Common myeloid progenitor, CD34-positive (primary cell): ENCODE data around the gene LPIN2.
A peak's percentile ranks its signal among the peaks of the same experiment; 100 is the strongest.
"Not testable (repeated sequence)": the region's sequence is repeated elsewhere in the genome, so short reads cannot be mapped to it uniquely, and the experiment has no call there.

Experiments used
- CTCF ChIA-PET: fragments of 350-600 bp; sonication (Branson Sonifier 250); formaldehyde crosslinking; loops from one replicate; lab custom pipeline; 2021; ENCODE audit warnings: antibody characterized with exemption; lab: Charles Lee
- POLR2A ChIA-PET: fragments of 350-600 bp; sonication (Branson Sonifier 250); formaldehyde crosslinking; loops from one replicate; lab custom pipeline; 2021; ENCODE audit warnings: antibody characterized with exemption; lab: Charles Lee
- DNase-seq, 3 donors: peaks; one replicate each; pipeline versions ENCODE4 v3.0.0 to v3.0.0-alpha.2; 2013
- H3K27ac ChIP-seq, 2 experiments: 1 replicate in 1 of 2; 2 replicates in 1 of 2; pipeline ENCODE4 v1.7.0; 2013; ENCODE audit warnings: inconsistent platforms in 2 of 2, low read length in 2 of 2, mild to moderate bottlenecking in 2 of 2, low read depth in 1 of 2, moderate library complexity in 1 of 2; ENCODE audit not compliant: severe bottlenecking in 2 of 2, insufficient read depth in 1 of 2, poor library complexity in 1 of 2
- H3K27me3 ChIP-seq, 5 experiments: replicated peaks in 2 of 5; 1 replicate in 3 of 5; 2 replicates in 2 of 5; pipeline versions ENCODE4 v1.6.1 to v1.7.0; 2013; ENCODE audit warnings: low read length in 4 of 5, mild to moderate bottlenecking in 2 of 5, moderate library complexity in 2 of 5, inconsistent platforms in 1 of 5; ENCODE audit not compliant: insufficient read depth in 5 of 5, control insufficient read depth in 4 of 5
- H3K36me3 ChIP-seq, 4 experiments: 1 replicate in 2 of 4; 2 replicates in 2 of 4; pipeline versions ENCODE4 v1.6.1 to v1.7.0; 2013; ENCODE audit warnings: low read length in 3 of 4, control low read depth in 1 of 4, mild to moderate bottlenecking in 1 of 4; ENCODE audit not compliant: control insufficient read depth in 4 of 4, insufficient read depth in 4 of 4
- H3K4me1 ChIP-seq, 4 experiments: 1 replicate in 3 of 4; 2 replicates in 1 of 4; pipeline versions ENCODE4 v1.6.1 to v1.7.1; 2013; ENCODE audit warnings: low read length in 3 of 4, mild to moderate bottlenecking in 3 of 4, control low read depth in 1 of 4, inconsistent platforms in 1 of 4, moderate library complexity in 1 of 4; ENCODE audit not compliant: control insufficient read depth in 4 of 4, insufficient read depth in 4 of 4; ENCODE audit errors: control extremely low read depth in 1 of 4
- H3K4me3 ChIP-seq, 7 experiments: 1 replicate in 4 of 7; 2 replicates in 3 of 7; pipeline versions ENCODE4 v1.5.1 to v1.7.0; 2013; ENCODE audit warnings: mild to moderate bottlenecking in 7 of 7, low read length in 6 of 7, moderate library complexity in 6 of 7, inconsistent platforms in 2 of 7, low read depth in 2 of 7, control low read depth in 1 of 7; ENCODE audit not compliant: insufficient read depth in 4 of 7, control insufficient read depth in 1 of 7; ENCODE audit errors: extremely low read depth in 1 of 7
- H3K9me3 ChIP-seq, 5 experiments: 1 replicate in 4 of 5; 2 replicates in 1 of 5; pipeline versions ENCODE4 v1.6.1 to v1.7.1; 2013; ENCODE audit warnings: low read length in 4 of 5, mild to moderate bottlenecking in 2 of 5, inconsistent platforms in 1 of 5, low read depth in 1 of 5, moderate library complexity in 1 of 5; ENCODE audit not compliant: control insufficient read depth in 4 of 5, insufficient read depth in 2 of 5; ENCODE audit errors: control extremely low read depth in 1 of 5
- WGBS: methylation state at CpG from one replicate; pipeline ENCODE4 v1.1.5; 2013; ENCODE audit not compliant: insufficient coverage; 5-methylcytosine and 5-hydroxymethylcytosine counted together

LPIN2 gene

DNA sequence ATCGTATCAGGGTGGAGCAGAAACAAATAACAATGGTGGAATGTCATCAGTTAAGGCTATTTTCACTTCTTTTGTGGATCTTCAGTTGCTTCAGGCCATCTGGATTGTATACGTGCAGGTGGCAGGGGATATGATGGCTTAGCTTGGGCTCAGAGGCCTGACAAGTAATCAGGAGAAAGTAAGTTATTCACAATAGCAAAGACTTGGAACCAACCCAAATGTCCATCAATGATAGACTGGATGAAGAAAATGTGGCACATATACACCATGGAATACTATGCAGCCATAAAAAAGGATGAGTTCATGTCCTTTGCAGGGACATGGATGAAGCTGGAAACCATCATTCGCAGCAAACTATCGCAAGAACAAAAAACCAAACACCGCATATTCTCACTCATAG, 10.7 kb upstream of the LPIN2 start:
- H3K9me3 ChIP-seq, H3K27ac ChIP-seq, H3K4me3 ChIP-seq, H3K27me3 ChIP-seq, H3K4me1 ChIP-seq, H3K36me3 ChIP-seq, POLR2A ChIA-PET, DNase-seq: not testable (repeated sequence)
- CTCF ChIA-PET = interaction anchor here (1.0 to 1.2 kb wide), 2 partner anchors 14 to 30 kb away, joined by 3 to 4 read pairs; no protein-coding TSS in a partner anchor
- WGBS = 100% methylated on average over 1 of the region's 5 CpGs

DNA sequence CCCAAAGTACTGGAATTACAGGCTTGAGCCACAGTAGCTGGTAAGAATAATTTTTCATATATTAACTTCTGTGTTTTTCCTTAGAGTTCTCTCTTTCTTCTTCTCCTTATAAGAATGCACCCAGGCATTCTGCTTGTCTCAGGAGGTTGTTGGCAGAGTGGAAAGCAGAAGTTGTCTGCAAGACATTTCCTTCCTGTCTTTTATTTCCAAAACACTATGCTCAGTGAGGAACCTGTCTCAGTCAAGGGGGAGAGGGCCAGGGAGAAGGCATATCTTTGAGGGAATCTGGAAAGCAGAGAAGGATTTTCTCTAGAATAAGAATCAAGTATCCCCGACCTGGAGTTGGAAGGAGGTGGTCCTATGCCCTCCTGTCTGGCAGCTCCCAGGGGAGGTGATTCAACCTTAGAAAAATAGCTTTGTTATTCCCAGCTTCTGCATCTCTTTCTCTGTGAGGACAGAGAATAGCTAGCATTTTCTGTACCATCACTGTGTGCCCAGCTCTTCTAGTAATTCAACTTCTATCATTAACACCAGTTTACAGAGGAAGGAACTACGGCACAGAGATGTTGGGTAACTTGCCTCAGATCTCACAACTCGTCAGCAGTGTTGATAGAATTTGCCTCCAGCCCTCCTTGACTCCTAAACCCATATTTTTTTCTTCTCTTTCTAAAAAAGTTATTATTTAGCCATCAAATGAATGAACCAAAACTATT, 3.8 kb upstream of the LPIN2 start:
- Histone ChIP-seq H3K27me3 (no peaks in the 10 kb centered on the region), H3K27ac (peak overlapping the region; percentile 34 to 78), H3K4me1 (peaks cover 31 to 64% (median 60%) of the 10 kb centered on the region in 4 experiments), H3K9me3 (no peaks in the 10 kb centered on the region), H3K4me3 (peak overlapping the region in 6 of 7 experiments; percentile 25 to 63 (median 48)), H3K36me3 (no peaks in the 10 kb centered on the region)
- DNase-seq = peak; percentile 65 to 89 (median 85)
- CTCF ChIA-PET = interaction anchor here (0.6 to 3.1 kb wide), 9 partner anchors 8 to 166 kb away, joined by 3 to 16 read pairs (median 3); no protein-coding TSS in a partner anchor
- POLR2A ChIA-PET = no interaction called here
- WGBS = 15% methylated on average over 2 of the region's 3 CpGs

DNA sequence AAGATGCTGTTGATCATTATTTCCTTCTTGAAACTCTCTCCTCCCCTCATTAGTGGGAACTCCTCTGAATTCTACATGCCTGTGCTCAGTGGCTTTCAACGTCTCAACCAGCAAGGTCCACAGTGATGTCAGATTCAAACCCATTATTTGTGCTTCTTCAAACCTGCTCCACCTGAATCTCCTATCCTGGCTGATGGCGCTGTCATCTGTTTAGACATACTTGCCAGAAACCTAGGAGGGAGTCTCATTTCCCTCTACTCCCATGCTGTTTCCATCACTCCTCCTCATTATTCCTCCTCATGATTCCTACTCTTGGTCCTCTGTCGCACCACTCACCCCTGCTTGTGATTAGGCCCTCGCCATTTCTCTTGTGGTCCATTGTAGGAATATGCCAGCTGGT, 2.9 kb upstream of the LPIN2 start:
- Histone ChIP-seq H3K36me3 (peaks cover 0 to 5% (median 1%) of the 10 kb centered on the region in 4 experiments), H3K4me1 (peaks cover 34 to 73% (median 65%) of the 10 kb centered on the region in 4 experiments), H3K27ac (peak overlapping the region in 1 of 2 experiments; percentile 78), H3K9me3 (no peaks in the 10 kb centered on the region), H3K4me3 (peak overlapping the region in 5 of 7 experiments; percentile 25 to 63 (median 46)), H3K27me3 (no peaks in the 10 kb centered on the region)
- WGBS = 79% methylated on average over 4 of the region's 4 CpGs
- CTCF ChIA-PET = interaction anchor here (1.0 to 3.1 kb wide), 6 partner anchors 14 to 113 kb away, joined by 3 to 16 read pairs (median 6); no protein-coding TSS in a partner anchor
- POLR2A ChIA-PET = no interaction called here
- no peak for DNase-seq

DNA sequence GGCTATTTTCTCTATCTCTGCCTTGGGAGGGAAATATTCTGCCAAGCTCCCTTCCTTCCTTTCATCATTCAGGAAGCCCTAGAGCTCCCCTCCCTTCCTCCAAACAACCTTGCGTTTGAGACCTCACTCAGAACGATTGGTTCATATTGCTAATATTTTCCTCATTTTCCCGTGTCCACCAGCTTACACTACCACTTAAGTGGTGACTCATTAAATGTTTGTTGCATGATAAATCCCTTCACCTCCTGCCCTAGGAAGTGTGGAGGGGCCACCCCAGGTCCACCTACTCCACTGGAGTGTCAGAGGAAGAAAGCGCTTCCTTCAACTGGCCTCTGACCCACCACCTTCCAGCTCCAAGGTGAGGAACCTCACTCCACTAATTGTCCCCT, 2.3 kb upstream of the LPIN2 start:
- CTCF ChIA-PET = interaction anchor here (0.6 to 3.1 kb wide), 6 partner anchors 14 to 85 kb away, joined by 3 to 16 read pairs (median 6); no protein-coding TSS in a partner anchor
- peak in 1 of 3 donors; percentile 36 for DNase-seq
- H3K4me3 ChIP-seq = peak overlapping the region in 2 of 7 experiments; percentile 14 to 63
- no peaks in the 10 kb centered on the region for H3K27me3 ChIP-seq
- POLR2A ChIA-PET = no interaction called here
- no peaks in the 10 kb centered on the region for H3K9me3 ChIP-seq
- H3K27ac ChIP-seq = peak overlapping the region in 1 of 2 experiments; percentile 54
- WGBS = 50% methylated on average over 2 of the region's 4 CpGs
- peaks cover 34 to 79% (median 68%) of the 10 kb centered on the region in 4 experiments for H3K4me1 ChIP-seq
- peaks cover 0 to 12% (median 5%) of the 10 kb centered on the region in 4 experiments for H3K36me3 ChIP-seq

DNA sequence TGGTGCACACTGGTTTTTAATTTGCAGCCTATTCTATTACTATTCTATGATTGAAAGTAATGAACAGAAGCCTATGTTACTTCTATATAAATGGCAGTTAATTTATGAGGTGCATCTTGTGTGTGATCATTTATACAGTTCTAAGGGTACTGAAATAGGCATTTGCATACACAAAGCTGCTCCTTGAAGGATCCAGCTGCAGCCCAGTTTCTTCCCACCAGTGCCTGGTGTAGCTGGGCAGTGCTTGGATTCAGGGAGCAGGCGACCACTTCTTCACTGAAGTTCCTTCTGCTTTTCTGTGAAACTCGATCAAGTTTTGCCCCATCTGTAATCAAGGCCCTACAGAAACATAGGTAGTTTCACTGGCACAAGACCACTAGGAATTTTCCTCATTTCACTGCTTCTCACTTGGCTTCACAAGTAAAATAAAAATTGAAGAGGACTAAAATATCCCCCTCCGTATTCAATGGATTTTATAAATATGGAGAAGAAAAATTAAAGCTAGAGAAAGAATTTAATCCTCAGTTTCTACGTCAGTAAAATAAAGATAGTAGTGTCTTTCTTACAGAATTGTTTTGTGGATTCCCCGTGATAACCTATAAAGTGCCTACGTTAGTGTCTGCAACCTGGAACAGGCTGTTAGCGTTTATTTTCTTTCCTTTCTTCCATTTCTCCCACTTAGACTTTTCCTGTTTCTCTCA, 1.7 kb upstream of the LPIN2 start:
- WGBS = 29% methylated on average over 4 of the region's 7 CpGs
- Histone ChIP-seq H3K27me3 (no peaks in the 10 kb centered on the region), H3K27ac (peak overlapping the region in 1 of 2 experiments; percentile 54), H3K36me3 (peaks cover 0 to 17% (median 5%) of the 10 kb centered on the region in 4 experiments), H3K4me3 (peak overlapping the region in 2 of 7 experiments; percentile 27 to 63), H3K9me3 (no peaks in the 10 kb centered on the region), H3K4me1 (peaks cover 34 to 82% (median 73%) of the 10 kb centered on the region in 4 experiments)
- ChIA-PET POLR2A (interaction anchor here (0.5 kb wide), 1 partner anchor 433 kb away, joined by 3 read pairs; no protein-coding TSS in a partner anchor), CTCF (interaction anchor here (0.6 to 3.1 kb wide), 6 partner anchors 15 to 86 kb away, joined by 3 to 16 read pairs (median 6); no protein-coding TSS in a partner anchor)
- peak in 2 of 3 donors; percentile 42 to 46 for DNase-seq

DNA sequence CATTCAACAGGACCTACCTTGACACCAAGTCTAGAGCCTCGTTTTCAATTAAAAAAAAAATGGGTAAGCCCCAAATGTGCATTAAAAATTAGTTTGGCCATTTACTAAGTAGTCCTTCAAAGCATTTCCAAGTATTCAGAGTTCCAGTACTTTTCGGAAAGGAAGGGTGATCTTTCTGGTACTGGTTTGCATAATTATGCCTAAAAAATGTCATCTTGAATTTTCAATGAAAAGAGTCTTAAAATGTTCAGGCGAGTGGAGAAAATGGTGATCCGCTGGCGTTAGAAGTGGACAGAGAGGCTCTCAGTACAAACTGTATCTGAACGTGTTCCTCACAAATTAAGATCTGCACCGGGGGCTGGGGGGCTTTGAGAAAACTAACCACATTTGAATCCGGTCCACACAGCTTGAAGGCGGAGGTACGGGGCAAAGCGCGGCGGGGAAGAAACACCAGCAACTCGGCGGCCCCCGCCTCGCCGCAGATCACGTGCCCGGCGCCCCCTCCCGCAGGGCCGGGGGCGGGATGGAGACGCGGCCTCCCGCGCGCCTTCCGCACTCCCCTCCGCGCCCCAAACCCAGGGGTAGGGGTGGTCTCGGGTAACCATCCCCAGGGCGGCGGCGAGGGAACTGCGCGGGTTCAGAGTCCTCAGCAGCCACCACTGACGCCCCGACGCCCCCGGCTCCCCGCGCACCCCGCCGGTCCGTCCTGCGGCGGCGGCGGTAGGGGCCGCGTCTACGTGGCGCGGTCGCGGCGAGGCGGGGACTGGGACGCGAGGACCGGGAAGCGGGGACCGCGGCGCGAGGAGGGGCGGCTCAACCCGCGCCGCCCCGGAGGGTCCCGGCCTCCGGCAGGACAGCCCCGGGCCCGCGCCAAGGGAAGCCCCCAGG, 564 bp downstream of the LPIN2 start:
- WGBS = 1% methylated on average over 61 of the region's 78 CpGs
- Histone ChIP-seq H3K4me3 (peak overlapping the region; percentile 67 to 92 (median 82)), H3K9me3 (no peaks in the 10 kb centered on the region), H3K4me1 (peaks cover 31 to 79% (median 67%) of the 10 kb centered on the region in 4 experiments), H3K36me3 (peaks cover 3 to 28% (median 7%) of the 10 kb centered on the region in 4 experiments), H3K27me3 (no peaks in the 10 kb centered on the region), H3K27ac (peak overlapping the region; percentile 30 to 84)
- POLR2A ChIA-PET = interaction anchor here (1.0 to 1.2 kb wide), 3 partner anchors 11 to 141 kb away, joined by 3 to 4 read pairs (median 3); no protein-coding TSS in a partner anchor
- DNase-seq = peak; percentile 26 to 75 (median 60)
- CTCF ChIA-PET = interaction anchor here (1.9 kb wide), 1 partner anchor 18 kb away, joined by 5 read pairs; no protein-coding TSS in a partner anchor
